GM19397 (cell line): ENCODE measurements around the gene ZNF768.
A peak's percentile ranks its signal among the peaks of the same experiment; 100 is the strongest.
"Not testable (repeated sequence)": the region's sequence is repeated elsewhere in the genome, so short reads cannot be mapped to it uniquely, and the experiment has no call there.

ENCODE experiments used
- ATAC-seq: cut with Tn5 transposase; IDR thresholded peaks from one replicate; pipeline ENCODE4 v1.9.1; 2021; ENCODE audit warnings: mild to moderate bottlenecking, moderate library complexity; ENCODE audit not compliant: unreplicated experiment

Gene ZNF768

GRCh38 chr16:30533748-30534367 is 7.5 kb upstream of the ZNF768 start:
- ATAC-seq = peak; percentile 13

- no peak for ATAC-seq
These were observed 6.8 kb upstream of the ZNF768 start for GRCh38 chr16:30533146-30533522.

DNA sequence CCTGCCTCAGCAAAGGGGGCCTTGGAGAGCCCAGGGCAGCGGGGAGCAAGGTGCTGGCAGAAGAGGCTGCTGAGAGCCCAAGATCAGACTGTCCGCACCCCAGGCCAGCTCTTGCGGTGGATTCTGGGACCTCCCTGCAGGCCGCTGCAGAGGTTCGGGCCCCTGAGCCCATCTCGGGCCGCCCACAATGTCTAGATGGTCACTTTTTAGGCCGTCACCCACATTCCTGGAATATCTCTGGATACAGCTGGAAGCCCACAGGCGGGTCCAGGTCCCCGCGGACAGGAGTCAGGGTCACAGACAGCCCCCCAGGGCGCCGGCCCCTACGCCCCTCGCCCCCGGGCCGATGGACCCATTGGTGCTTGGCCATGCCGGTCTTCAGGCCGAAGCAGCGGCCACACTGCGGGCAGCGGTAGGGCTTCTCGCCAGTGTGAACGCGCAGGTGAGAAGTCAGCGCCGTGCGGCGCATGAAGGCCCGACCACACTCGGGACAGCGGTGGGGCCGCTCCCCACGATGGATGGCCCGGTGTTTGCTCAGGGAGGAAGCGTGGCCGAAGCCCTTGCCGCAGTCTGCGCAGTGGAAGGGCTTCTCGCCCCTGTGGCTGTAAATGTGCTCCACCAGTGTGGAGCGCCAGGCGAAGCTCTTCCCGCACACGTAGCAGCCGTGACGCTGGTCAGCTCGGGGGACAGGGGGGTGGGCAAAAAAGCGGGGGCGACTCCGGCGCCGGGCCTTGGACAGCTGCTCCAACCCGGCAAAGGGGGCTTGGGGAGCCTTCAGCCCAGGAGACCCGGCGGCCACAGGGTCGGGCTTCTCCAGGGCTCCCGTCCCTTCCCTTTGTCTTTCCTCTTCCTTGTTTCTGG is 6.1 kb upstream of the ZNF768 start:
- ATAC-seq = no peak

DNA sequence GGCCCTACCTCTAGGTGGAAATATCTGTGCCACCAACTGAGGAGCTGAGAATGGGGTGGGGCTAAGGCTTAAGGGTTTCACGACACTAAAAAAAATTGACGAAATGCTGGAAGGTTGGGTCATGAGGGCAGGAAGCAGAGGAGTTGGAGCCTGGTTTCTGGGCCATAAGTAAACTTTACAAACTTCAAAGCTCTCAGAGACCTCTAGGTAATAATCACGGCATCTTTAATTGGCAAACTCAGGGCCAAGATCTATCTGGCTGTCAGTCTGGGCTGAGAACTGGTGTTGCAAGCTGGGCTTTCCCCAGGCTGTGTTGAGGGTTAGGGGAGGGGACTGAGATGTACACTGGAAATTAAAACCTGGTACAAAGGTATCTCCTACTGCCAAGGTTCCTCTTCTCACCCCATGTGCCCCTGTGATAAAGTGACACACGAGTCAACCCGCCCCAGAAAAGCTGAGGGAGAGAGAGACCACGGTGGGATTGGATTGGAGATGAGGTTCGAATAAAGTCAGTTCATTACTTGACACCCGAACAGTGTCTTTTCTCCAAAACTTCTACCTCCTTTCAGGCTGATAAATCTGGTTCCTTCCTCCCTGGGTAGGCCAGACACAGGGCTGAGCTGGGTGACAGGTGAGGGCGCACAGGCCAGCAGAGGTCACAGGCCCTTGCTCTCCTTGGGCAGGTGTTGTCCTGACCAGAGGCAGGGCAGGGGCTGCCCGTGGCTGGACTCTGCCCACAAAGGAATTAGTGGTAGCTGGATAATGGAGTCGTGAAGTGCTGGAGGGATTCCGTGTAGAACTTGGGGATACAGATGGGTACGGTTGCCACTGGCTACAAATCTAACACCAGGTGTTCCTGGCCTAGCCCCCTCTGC is 4.0 kb upstream of the ZNF768 start:
- no peak for ATAC-seq

GRCh38 chr16:30528799-30529457 is 2.6 kb upstream of the ZNF768 start:
- no peak for ATAC-seq

DNA sequence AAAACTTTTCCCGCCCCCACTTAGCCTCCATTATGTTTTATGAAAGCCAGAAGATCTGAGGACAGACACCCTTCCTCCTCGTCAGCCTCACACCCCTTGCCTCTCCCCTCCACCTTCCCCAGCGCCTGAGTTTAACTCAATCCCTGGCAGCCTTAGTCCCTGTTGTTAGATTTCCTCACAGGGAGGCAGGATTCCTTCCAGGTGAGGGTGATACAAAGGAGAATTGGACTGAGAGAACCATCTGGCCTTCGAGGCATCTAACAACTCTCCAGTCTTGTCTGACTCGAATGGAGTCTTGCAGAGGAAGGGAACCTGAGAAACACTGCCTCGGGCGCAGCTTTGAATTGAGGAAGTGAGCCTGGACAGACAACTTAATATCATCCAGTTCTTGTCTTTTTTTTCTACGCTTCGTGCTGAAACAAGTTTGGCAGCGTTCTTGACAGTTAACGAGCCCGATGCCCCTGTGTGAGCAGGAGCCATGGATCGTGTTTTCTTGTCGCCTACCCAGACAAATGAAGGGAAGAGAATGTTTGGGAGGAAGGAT is 1.3 kb upstream of the ZNF768 start:
- no peak for ATAC-seq

DNA sequence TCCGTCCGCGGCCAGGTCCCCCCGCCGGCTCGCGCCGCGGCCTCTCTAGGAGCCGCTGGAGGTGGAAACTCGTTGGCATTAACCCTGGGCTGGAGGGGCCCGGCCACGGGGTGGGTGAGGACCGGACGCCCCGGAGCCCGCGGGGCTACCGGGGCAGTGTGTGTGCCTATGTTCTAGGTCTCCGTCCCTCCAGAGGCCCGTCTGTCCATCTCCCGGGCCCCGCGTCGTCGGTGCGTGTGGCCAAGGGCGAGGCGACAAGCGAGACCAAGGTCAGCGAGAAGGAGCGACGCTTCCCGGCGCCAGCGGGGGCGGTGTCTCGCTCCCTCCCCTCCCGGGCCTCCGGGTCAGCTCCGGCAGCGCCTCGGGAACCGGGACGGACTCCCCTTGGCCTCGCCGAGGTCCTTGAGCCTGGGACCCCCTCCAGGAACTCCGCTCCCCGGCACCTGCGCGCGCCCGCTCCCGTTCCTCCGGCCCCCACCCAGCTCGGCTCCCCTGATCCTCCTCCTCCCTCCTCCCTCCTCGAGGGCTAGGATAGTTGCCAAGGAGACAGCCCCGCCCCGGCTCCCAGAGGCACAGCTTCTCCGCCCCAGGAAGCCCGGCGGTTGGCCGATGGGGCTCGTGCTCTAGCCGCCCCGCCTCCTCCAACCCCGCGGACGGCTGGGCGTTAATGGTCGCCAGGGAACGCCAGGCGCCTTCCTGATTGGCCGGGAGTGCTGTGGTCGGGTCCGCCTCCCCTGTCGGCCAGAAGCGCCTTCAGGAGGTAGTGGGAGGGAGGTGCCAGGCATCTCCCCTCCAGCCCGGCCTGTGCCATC is 663 bp upstream of the ZNF768 start:
- ATAC-seq = peak; percentile 80

- ATAC-seq = no peak
These were observed 576 bp downstream of the ZNF768 start for GRCh38 chr16:30525844-30526136.

DNA sequence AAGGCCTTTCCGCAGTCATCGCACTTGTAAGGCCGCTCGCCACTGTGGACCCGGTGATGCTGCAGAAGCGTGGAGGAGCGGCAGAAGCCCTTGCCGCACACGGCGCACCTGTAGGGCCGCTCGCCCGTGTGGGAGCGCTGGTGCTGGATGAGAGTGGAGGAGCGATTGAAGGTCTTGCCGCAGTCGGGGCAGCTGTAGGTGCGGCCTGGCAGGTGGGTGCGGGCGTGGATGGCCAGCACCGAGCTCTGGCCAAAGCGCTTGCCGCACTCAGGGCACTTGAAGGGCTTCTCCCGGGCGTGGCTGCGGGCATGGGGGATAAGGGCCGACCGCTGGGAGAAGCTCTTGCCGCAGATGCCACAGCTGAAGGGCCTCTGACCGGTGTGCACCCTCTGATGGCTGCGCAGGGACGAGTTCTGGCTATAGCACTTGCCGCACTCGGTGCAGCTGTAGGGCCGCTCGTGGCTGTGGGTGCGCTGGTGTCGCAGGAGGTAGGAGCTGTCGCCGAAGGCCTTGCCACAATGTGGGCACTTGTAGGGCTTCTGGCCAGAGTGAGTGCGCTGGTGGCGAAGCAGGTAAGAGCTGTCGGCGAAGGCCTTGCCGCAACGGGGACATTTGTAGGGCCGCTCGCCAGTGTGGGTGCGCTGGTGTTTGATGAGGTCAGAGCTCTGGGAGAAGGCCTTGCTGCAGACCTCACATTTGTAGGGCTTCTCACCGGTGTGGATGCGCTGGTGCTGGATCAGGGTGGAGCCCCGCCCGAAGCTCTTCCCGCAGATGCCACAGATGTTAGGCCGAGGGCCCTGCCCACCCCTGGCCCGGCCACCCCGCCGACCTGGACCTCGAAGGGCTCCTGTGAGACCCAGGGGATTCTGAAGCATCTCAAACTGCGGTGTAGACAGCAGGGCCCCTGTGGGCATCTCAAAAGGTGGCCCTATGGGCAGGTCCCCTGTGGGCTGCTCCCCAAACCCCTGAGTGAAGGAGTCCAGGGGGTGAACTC is 1.5 kb downstream of the ZNF768 start:
- ATAC-seq = no peak

- ATAC-seq = no peak
These were observed 2.4 kb downstream of the ZNF768 start for GRCh38 chr16:30523768-30524574.

- not testable (repeated sequence) for ATAC-seq
These were observed 3.5 kb downstream of the ZNF768 start for GRCh38 chr16:30522702-30523463.

- ATAC-seq = no peak
These were observed 4.3 kb downstream of the ZNF768 start for GRCh38 chr16:30521873-30522641.

GRCh38 chr16:30521476-30521872 is 4.9 kb downstream of the ZNF768 start:
- no peak for ATAC-seq

- no peak for ATAC-seq
These were observed 7.0 kb downstream of the ZNF768 start for GRCh38 chr16:30519120-30520049.

DNA sequence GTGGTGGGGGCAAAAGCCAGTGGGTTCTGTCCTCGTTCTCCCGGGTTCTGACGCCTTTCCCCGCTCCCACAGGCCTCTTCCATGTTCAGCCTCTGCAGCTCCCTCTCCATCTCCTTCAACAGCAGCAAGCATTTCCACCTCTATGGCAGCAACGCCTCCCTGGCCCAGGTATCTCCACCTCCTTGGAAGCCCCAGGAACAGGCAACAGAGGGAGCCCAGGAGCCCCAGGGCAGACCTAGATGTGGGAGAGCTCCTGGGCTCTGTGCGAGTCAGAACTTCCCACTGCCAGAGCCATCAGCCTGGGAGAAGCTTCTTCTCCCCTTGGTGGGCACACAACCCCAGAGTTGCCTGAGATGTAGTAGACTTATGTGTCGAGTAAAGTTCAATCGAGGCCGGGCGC is 7.8 kb downstream of the ZNF768 start:
- no peak for ATAC-seq
